GM15510 (cell line): ENCODE data around the gene FAF2.

Experiments
- POLR2A ChIP-seq: IDR thresholded peaks from 3 replicates; pipeline ENCODE4 v1.6.1; 2011; ENCODE audit warnings: borderline replicate concordance; ENCODE audit not compliant: insufficient read length; ENCODE audit errors: extremely low read depth

FAF2 gene

GRCh38 chr5:176466245-176466871 lies 18.2 kb downstream of the FAF2 start:
- no peak for TF ChIP-seq POLR2A

GRCh38 chr5:176469296-176469695 lies 21.1 kb downstream of the FAF2 start:
- no peak for TF ChIP-seq POLR2A

- TF ChIP-seq POLR2A: no peak
These were observed 22.4 kb downstream of the FAF2 start for GRCh38 chr5:176470539-176470938.

GRCh38 chr5:176471098-176471497 lies 22.9 kb downstream of the FAF2 start:
- TF ChIP-seq POLR2A: no peak

GRCh38 chr5:176473335-176474006 lies 25.3 kb downstream of the FAF2 start:
- no peak for TF ChIP-seq POLR2A

- no peak for TF ChIP-seq POLR2A
These were observed 26.3 kb downstream of the FAF2 start for GRCh38 chr5:176474476-176474875.

GRCh38 chr5:176481711-176482110 lies 33.5 kb downstream of the FAF2 start:
- no peak for TF ChIP-seq POLR2A

GRCh38 chr5:176485176-176485575 lies 37.0 kb downstream of the FAF2 start:
- no peak for TF ChIP-seq POLR2A

GRCh38 chr5:176486189-176486757 lies 38.1 kb downstream of the FAF2 start:
- TF ChIP-seq POLR2A: no peak

- no peak for TF ChIP-seq POLR2A
These were observed 40.9 kb downstream of the FAF2 start for GRCh38 chr5:176489077-176489476.

- TF ChIP-seq POLR2A: no peak
These were observed 42.1 kb downstream of the FAF2 start for GRCh38 chr5:176490301-176490700.

- no peak for TF ChIP-seq POLR2A
These were observed 42.9 kb downstream of the FAF2 start for GRCh38 chr5:176491101-176491502.

GRCh38 chr5:176491901-176492300 lies 43.7 kb downstream of the FAF2 start:
- no peak for TF ChIP-seq POLR2A

GRCh38 chr5:176492431-176492830 lies 44.2 kb downstream of the FAF2 start:
- no peak for TF ChIP-seq POLR2A

GRCh38 chr5:176497852-176498251 lies 49.7 kb downstream of the FAF2 start:
- no peak for TF ChIP-seq POLR2A

GRCh38 chr5:176499273-176499672 lies 51.1 kb downstream of the FAF2 start:
- no peak for TF ChIP-seq POLR2A

GRCh38 chr5:176500511-176500910 lies 52.3 kb downstream of the FAF2 start:
- TF ChIP-seq POLR2A: no peak

GRCh38 chr5:176501333-176501732 lies 53.1 kb downstream of the FAF2 start:
- TF ChIP-seq POLR2A: no peak
